HCT116 (cell line): ENCODE measurements around the gene PRR29. TPM values are rescaled to one million over a fixed set of nuclear protein-coding genes. Genes with fewer than 3 reads are reported as not detected.

Experiments used
- ATAC-seq: fragments of 200-7000 bp; cut with Tn5 transposase; 2 replicates; pipeline ENCODE4 v1.9.1; 2020; ENCODE audit warnings: mild to moderate bottlenecking, moderate library complexity
- BruUV-seq: library from RNA; stranded (reverse); fragments of 400-500 nt; replicated peaks from 2 replicates; lab custom pipeline; 2021; lab: Mats Ljungman, UMichigan
- CTCF ChIA-PET: fragments of 300-600 bp; sonication (Branson Sonifier 250); formaldehyde crosslinking; loops from one replicate; lab custom pipeline; 2021; ENCODE audit warnings: antibody characterized with exemption; lab: Charles Lee
- POLR2A ChIA-PET: fragments of 300-600, 350-600 bp; sonication (Branson Sonifier 250); formaldehyde crosslinking; loops from one replicate; lab custom pipeline; 2021; ENCODE audit warnings: antibody characterized with exemption; lab: Charles Lee
- RAD21 ChIA-PET, 2 experiments: fragments of 300-600 bp; sonication (Branson Sonifier 250); formaldehyde crosslinking; loops; one replicate each; lab custom pipeline; 2023; ENCODE audit warnings: low total read pairs in 2 of 2; ENCODE audit not compliant: uncharacterized antibody in 2 of 2, unreplicated experiment in 2 of 2, low non-redundant PET in 1 of 2; lab: Charles Lee
- DNase-seq: peaks from one replicate; pipeline ENCODE4 v3.0.0-alpha.2; 2010; ENCODE audit warnings: low read depth, low spot score
- H2AFZ ChIP-seq: fragments of 200-600 bp; shearing (Covaris generic), sonication (generic); 2 replicates; pipeline ENCODE4 v1.6.1; 2017; ENCODE audit warnings: low read depth, mixed run types, mixed read lengths, antibody characterized with exemption, low read length; ENCODE audit not compliant: poor library complexity, severe bottlenecking
- H3K27ac ChIP-seq: 2 replicates; pipeline ENCODE4 v1.5.1; 2012; ENCODE audit warnings: low read depth, low read length
- H3K27me3 ChIP-seq: fragments of 200-600 bp; sonication (generic); 2 replicates; pipeline ENCODE4 v1.6.1; 2016; ENCODE audit warnings: mixed run types, low read length, mixed read lengths; ENCODE audit not compliant: insufficient read depth
- H3K36me3 ChIP-seq, 2 experiments: fragments of 200-500 bp in 1 of 2; fragments of 200-600 bp in 1 of 2; sonication (Bioruptor generic) in 1 of 2; sonication (generic) in 1 of 2; 2 replicates each; pipeline versions ENCODE4 v1.5.1 to v1.6.1; 2014 to 2016; ENCODE audit warnings: low read length in 2 of 2, inconsistent platforms in 1 of 2, mixed read lengths in 1 of 2, mixed run types in 1 of 2; ENCODE audit not compliant: insufficient read depth in 2 of 2, control insufficient read depth in 1 of 2
- H3K4me1 ChIP-seq, 2 experiments: fragments of 200-600 bp in 1 of 2; sonication (generic) in 1 of 2; 2 replicates each; pipeline versions ENCODE4 v1.5.1 to v1.6.1; 2012 to 2017; ENCODE audit warnings: low read length in 2 of 2, inconsistent platforms in 1 of 2, mild to moderate bottlenecking in 1 of 2, mixed read lengths in 1 of 2, mixed run types in 1 of 2, moderate library complexity in 1 of 2; ENCODE audit not compliant: insufficient read depth in 2 of 2, control insufficient read depth in 1 of 2
- H3K4me2 ChIP-seq: fragments of 200-600 bp; sonication (generic); 2 replicates; pipeline ENCODE4 v1.6.1; 2017; ENCODE audit warnings: mixed run types, low read length, mixed read lengths
- H3K4me3 ChIP-seq, 2 experiments: fragments of 200-600 bp in 1 of 2; sonication (generic) in 1 of 2; replicated peaks in 1 of 2; 2 replicates each; pipeline ENCODE4 v1.5.1; 2011 to 2016; ENCODE audit warnings: low read length in 2 of 2, control low read depth in 1 of 2, low read depth in 1 of 2, mild to moderate bottlenecking in 1 of 2, mixed read lengths in 1 of 2, mixed run types in 1 of 2
- H3K79me2 ChIP-seq: fragments of 200-600 bp; sonication (generic); 2 replicates; pipeline ENCODE4 v1.6.1; 2017; ENCODE audit warnings: mild to moderate bottlenecking, mixed run types, low read length, moderate library complexity, mixed read lengths; ENCODE audit not compliant: insufficient read depth
- H3K9ac ChIP-seq: fragments of 200-600 bp; sonication (generic); 2 replicates; pipeline ENCODE4 v1.6.1; 2016; ENCODE audit warnings: low read length, mixed read lengths
- H3K9me2 ChIP-seq: fragments of 200-600 bp; sonication (generic), shearing (Covaris generic); 2 replicates; pipeline ENCODE4 v1.6.1; 2017; ENCODE audit warnings: mixed run types, mild to moderate bottlenecking, moderate library complexity; ENCODE audit not compliant: insufficient read depth
- H3K9me3 ChIP-seq, 2 experiments: fragments of 200-500 bp in 1 of 2; fragments of 200-600 bp in 1 of 2; sonication (Bioruptor generic) in 1 of 2; sonication (generic) in 1 of 2; 2 replicates each; pipeline ENCODE4 v1.6.1; 2014 to 2017; ENCODE audit warnings: low read length in 2 of 2, mixed read lengths in 2 of 2, inconsistent platforms in 1 of 2, low read depth in 1 of 2, mild to moderate bottlenecking in 1 of 2, mixed run types in 1 of 2, moderate library complexity in 1 of 2; ENCODE audit not compliant: control insufficient read depth in 1 of 2, insufficient read depth in 1 of 2
- H4K20me1 ChIP-seq: fragments of 200-600 bp; sonication (generic), shearing (Covaris generic); 2 replicates; pipeline ENCODE4 v1.6.1; 2017; ENCODE audit warnings: mixed run types, mild to moderate bottlenecking, moderate library complexity; ENCODE audit not compliant: insufficient read depth
- CEBPB ChIP-seq: IDR thresholded peaks from 2 replicates; pipeline ENCODE4 v1.6.1; 2012; ENCODE audit warnings: low read depth
- CTCF ChIP-seq, 3 experiments: fragments of 200-600 bp in 1 of 3; sonication (generic) in 1 of 3; IDR thresholded peaks in 2 of 3; conservative IDR thresholded peaks in 1 of 3; 2 replicates each; pipeline ENCODE4 v1.5.1; 2012 to 2017; ENCODE audit warnings: low read depth in 2 of 3, low read length in 2 of 3, antibody characterized with exemption in 1 of 3, borderline replicate concordance in 1 of 3, control low read depth in 1 of 3, mild to moderate bottlenecking in 1 of 3, mixed read lengths in 1 of 3, mixed run types in 1 of 3, moderate library complexity in 1 of 3; ENCODE audit not compliant: insufficient read depth in 1 of 3
- EGR1 ChIP-seq: IDR thresholded peaks from 2 replicates; pipeline ENCODE4 v1.6.1; 2012; ENCODE audit warnings: low read depth
- ELF1 ChIP-seq: IDR thresholded peaks from 2 replicates; pipeline ENCODE4 v1.6.1; 2012; ENCODE audit warnings: low read depth, borderline replicate concordance
- EZH2 ChIP-seq: fragments of 200-600 bp; sonication (generic); IDR thresholded peaks from 2 replicates; pipeline ENCODE4 v1.6.1; 2017; ENCODE audit warnings: antibody characterized with exemption, mixed run types
- EZH2phosphoT487 ChIP-seq: fragments of 200-600 bp; IDR thresholded peaks from 2 replicates; pipeline ENCODE4 v1.6.1; 2018; ENCODE audit warnings: antibody characterized with exemption, borderline replicate concordance
- JUND ChIP-seq: IDR thresholded peaks from 2 replicates; pipeline ENCODE4 v1.6.1; 2012
- MAX ChIP-seq: IDR thresholded peaks from 2 replicates; pipeline ENCODE4 v1.6.1; 2012
- POLR2A ChIP-seq: IDR thresholded peaks from 2 replicates; pipeline ENCODE4 v1.7.0; 2011; ENCODE audit warnings: borderline replicate concordance; ENCODE audit not compliant: insufficient read depth, insufficient read length; ENCODE audit errors: extremely low read depth
- POLR2AphosphoS5 ChIP-seq: IDR thresholded peaks from 2 replicates; pipeline ENCODE4 v1.6.1; 2011; ENCODE audit warnings: mild to moderate bottlenecking, low read depth, low read length, moderate library complexity
- SRF ChIP-seq: IDR thresholded peaks from 2 replicates; pipeline ENCODE4 v1.6.1; 2012; ENCODE audit warnings: low read depth
- TCF7L2 ChIP-seq: IDR thresholded peaks from 2 replicates; pipeline ENCODE4 v1.7.0; 2011; ENCODE audit warnings: borderline replicate concordance, inconsistent platforms; ENCODE audit not compliant: insufficient read depth, insufficient read length; ENCODE audit errors: extremely low read depth
- YY1 ChIP-seq: IDR thresholded peaks from 2 replicates; pipeline ENCODE4 v1.6.1; 2011; ENCODE audit warnings: low read length, low read depth, moderate library complexity, mild to moderate bottlenecking; ENCODE audit not compliant: insufficient replicate concordance; ENCODE audit errors: extremely low read depth
- ZBTB33 ChIP-seq: IDR thresholded peaks from 2 replicates; pipeline ENCODE4 v1.6.1; 2011; ENCODE audit warnings: mild to moderate bottlenecking, low read length, moderate library complexity; ENCODE audit not compliant: insufficient replicate concordance; ENCODE audit errors: extremely low read depth
- intact Hi-C: fragments of 100-400 bp; cut with micrococcal nuclease; formaldehyde crosslinking; loops from 2 replicates; pipeline ENCODE4 v1.10.0; 2022
- total RNA-seq: library from RNA; stranded (reverse); gene quantifications from one replicate; pipeline ENCODE4 v1.2.1, GENCODE V29; 2021; ENCODE audit not compliant: unreplicated experiment

Gene PRR29
- total RNA-seq, 1 experiment from 2014 or later, result not detected

GRCh38 chr17:64002658-64003525 is 4.7 kb downstream of the PRR29 start:
- Histone ChIP-seq H3K4me1 (peaks cover 14 to 28% of the 10 kb centered on the region in 2 experiments), H3K27ac (no peak overlapping the region), H2AFZ (no peak overlapping the region), H3K9me2 (no peaks in the 10 kb centered on the region), H3K9ac (no peak overlapping the region), H3K27me3 (no peaks in the 10 kb centered on the region), H4K20me1 (no peaks in the 10 kb centered on the region), H3K4me2 (no peak overlapping the region), H3K79me2 (no peaks in the 10 kb centered on the region), H3K4me3 (no peak overlapping the region), H3K36me3 (no peaks in the 10 kb centered on the region), H3K9me3 (no peaks in the 10 kb centered on the region)
- no TSS peak for BruUV-seq
- POLR2A ChIA-PET, result no interaction called here
- CTCF ChIA-PET, result interaction anchor here (1.1 kb wide), 1 partner anchor 12 kb away, joined by 3 read pairs; no protein-coding TSS in a partner anchor
- TF ChIP-seq MAX, result no peak
- no peak for TF ChIP-seq YY1
- no peak for TF ChIP-seq POLR2A
- TF ChIP-seq EZH2, result no peak
- no peak for TF ChIP-seq ELF1
- RAD21 ChIA-PET, result no interaction called here
- DNase-seq (no peak), ATAC-seq (no peak)
- intact Hi-C loops, result no loop called here

- Histone ChIP-seq H2AFZ (no peak overlapping the region), H3K27me3 (no peaks in the 10 kb centered on the region), H3K4me3 (no peak overlapping the region), H3K4me2 (no peak overlapping the region), H3K36me3 (no peaks in the 10 kb centered on the region), H3K9ac (no peak overlapping the region), H3K4me1 (peaks cover 14 to 29% of the 10 kb centered on the region in 2 experiments), H3K79me2 (no peaks in the 10 kb centered on the region), H3K27ac (no peak overlapping the region), H4K20me1 (no peaks in the 10 kb centered on the region), H3K9me2 (no peaks in the 10 kb centered on the region), H3K9me3 (no peaks in the 10 kb centered on the region)
- no TSS peak for BruUV-seq
- intact Hi-C loops, result no loop called here
- ATAC-seq (no peak), DNase-seq (no peak)
- POLR2A ChIA-PET, result no interaction called here
- CTCF ChIA-PET, result no interaction called here
- RAD21 ChIA-PET, result no interaction called here
- TF ChIP-seq POLR2AphosphoS5, result no peak
- TF ChIP-seq SRF, result no peak
- no peak for TF ChIP-seq JUND
- TF ChIP-seq YY1, result no peak
- TF ChIP-seq TCF7L2, result no peak
- TF ChIP-seq MAX, result no peak
- no peak for TF ChIP-seq EZH2phosphoT487
- TF ChIP-seq CTCF (IDR thresholded peaks at IDR 0.05 in 2 of 3, conservative IDR thresholded peaks at IDR 0.05 in 1 of 3; ENCODE audit: borderline replicate concordance in 1 of 3, insufficient read depth in 1 of 3, low read depth in 2 of 3, low read length in 2 of 3), result no peak
- TF ChIP-seq CEBPB, result no peak
- TF ChIP-seq ZBTB33, result no peak
- TF ChIP-seq EGR1, result no peak
These were observed 5.5 kb downstream of the PRR29 start for GRCh38 chr17:64003526-64004121.
